Dendritic cell treated with granulocyte-macrophage colony-stimulating factor and Interleukin-4, amounts not matched to agents 40 ng/mL and 50 ng/mL, for 4 days (primary cell): ENCODE results near the gene LARP4B.

Experiments
- H3K27ac Mint-ChIP-seq: one replicate; pipeline ENCODE4 v1.8.0; 2022; ENCODE audit warnings: mild to moderate bottlenecking, mixed read lengths
- H3K27me3 Mint-ChIP-seq: one replicate; pipeline ENCODE4 v1.8.0; 2022; ENCODE audit warnings: mild to moderate bottlenecking, mixed read lengths
- H3K36me3 Mint-ChIP-seq: one replicate; pipeline ENCODE4 v1.8.0; 2022; ENCODE audit warnings: low read depth, mixed read lengths
- H3K4me1 Mint-ChIP-seq: one replicate; pipeline ENCODE4 v1.8.0; 2022; ENCODE audit warnings: low read depth, mixed read lengths
- H3K4me3 Mint-ChIP-seq: one replicate; pipeline ENCODE4 v1.8.0; 2022; ENCODE audit warnings: mild to moderate bottlenecking, moderate library complexity, mixed read lengths
- H3K9me3 Mint-ChIP-seq: one replicate; pipeline ENCODE4 v1.8.0; 2022; ENCODE audit warnings: mixed read lengths
- intact Hi-C: fragments of 100-400 bp; cut with micrococcal nuclease; formaldehyde crosslinking; loops from one replicate; pipeline ENCODE4 v1.15.0; 2022

LARP4B gene

GRCh38 chr10:839550-840205 lies 91.8 kb downstream of the LARP4B start:
- Mint-ChIP-seq H3K27me3 (no peaks in the 10 kb centered on the region), H3K9me3 (no peaks in the 10 kb centered on the region), H3K4me3 (no peak overlapping the region), H3K36me3 (peaks cover 99% of the 10 kb centered on the region), H3K27ac (no peak overlapping the region), H3K4me1 (no peaks in the 10 kb centered on the region)
- intact Hi-C loops, result loop anchor here (10.0 kb wide), 1 partner anchor 155 kb away; no protein-coding TSS in a partner anchor

- H3K9me3 Mint-ChIP-seq, result no peaks in the 10 kb centered on the region
- H3K27ac Mint-ChIP-seq, result no peak overlapping the region
- H3K27me3 Mint-ChIP-seq, result no peaks in the 10 kb centered on the region
- no peak overlapping the region for H3K4me3 Mint-ChIP-seq
- no peaks in the 10 kb centered on the region for H3K4me1 Mint-ChIP-seq
- intact Hi-C loops, result loop anchor here (2.0 to 10.0 kb wide), 2 partner anchors 16 to 158 kb away; no protein-coding TSS in a partner anchor
- peaks cover 99% of the 10 kb centered on the region for H3K36me3 Mint-ChIP-seq
These were observed 94.7 kb downstream of the LARP4B start for GRCh38 chr10:836782-837181.

DNA sequence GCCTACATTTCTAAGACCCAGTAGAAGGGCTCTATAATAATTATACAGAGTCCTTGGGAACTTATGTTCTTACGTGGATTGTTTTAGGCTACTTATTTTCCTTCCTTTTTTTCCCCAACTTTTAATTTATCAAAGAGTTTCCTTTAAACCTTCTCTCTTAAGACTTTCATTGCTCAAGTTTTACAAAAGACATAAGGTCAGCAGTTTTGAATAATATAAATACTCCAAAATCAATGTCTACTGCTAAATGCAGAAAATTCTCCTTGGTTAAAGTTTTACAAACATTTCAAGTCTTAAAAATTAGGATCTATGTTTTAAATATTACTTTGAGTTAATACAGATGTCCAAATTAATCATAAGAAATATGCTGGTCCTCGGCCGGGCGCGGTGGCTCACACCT lies 97.0 kb downstream of the LARP4B start:
- Mint-ChIP-seq H3K9me3 (no peaks in the 10 kb centered on the region), H3K4me1 (no peaks in the 10 kb centered on the region), H3K27me3 (no peaks in the 10 kb centered on the region), H3K36me3 (peaks cover 99% of the 10 kb centered on the region), H3K4me3 (no peak overlapping the region), H3K27ac (no peak overlapping the region)
- intact Hi-C loops, result loop anchor here (10.0 kb wide), 1 partner anchor 160 kb away; no protein-coding TSS in a partner anchor

DNA sequence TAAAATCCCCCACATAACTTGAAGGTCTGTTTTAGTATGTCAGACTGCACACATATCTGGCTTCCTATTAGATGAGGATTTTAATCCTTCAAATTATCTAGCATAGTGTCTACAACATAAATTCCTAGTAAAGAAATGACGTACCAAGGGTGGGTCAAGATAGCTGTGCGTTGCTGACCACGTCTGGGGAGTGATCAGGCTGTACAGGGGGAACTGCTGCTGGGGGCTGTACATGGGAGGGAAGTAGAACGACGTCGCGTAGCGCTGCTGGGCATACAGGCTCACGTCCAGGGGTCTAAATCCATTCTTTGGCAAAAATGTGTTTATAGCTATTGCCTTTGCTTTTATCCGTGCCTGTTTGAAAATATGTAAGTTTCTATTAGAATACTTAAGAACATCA lies 102.3 kb downstream of the LARP4B start:
- Mint-ChIP-seq H3K27ac (no peak overlapping the region), H3K36me3 (peaks cover 99% of the 10 kb centered on the region), H3K9me3 (no peaks in the 10 kb centered on the region), H3K4me1 (no peaks in the 10 kb centered on the region), H3K27me3 (no peaks in the 10 kb centered on the region), H3K4me3 (no peak overlapping the region)
- intact Hi-C loops, result no loop called here

DNA sequence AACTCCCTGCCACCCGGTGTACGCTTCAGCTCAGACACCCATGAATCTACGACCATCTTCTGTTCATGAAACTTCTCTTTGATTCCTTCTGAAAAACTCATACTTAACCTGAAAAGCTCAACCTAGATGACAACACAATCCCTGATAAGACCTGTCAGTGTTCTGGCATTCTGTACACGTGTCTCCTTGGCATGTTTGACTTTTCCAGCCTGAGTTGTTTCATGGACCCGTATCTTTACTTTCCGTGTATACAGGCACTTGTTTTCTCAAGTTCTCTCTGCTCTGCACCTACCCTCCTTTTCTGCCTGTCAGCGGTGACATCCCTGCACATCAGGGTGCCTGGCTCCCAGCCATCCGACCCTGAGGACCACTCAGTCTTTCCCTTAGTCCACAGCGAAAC lies 103.3 kb downstream of the LARP4B start:
- H3K9me3 Mint-ChIP-seq, result no peaks in the 10 kb centered on the region
- intact Hi-C loops, result no loop called here
- H3K36me3 Mint-ChIP-seq, result peaks cover 99% of the 10 kb centered on the region
- H3K27me3 Mint-ChIP-seq, result no peaks in the 10 kb centered on the region
- H3K27ac Mint-ChIP-seq, result no peak overlapping the region
- peaks cover 8% of the 10 kb centered on the region for H3K4me1 Mint-ChIP-seq
- H3K4me3 Mint-ChIP-seq, result no peak overlapping the region

- peaks cover 32% of the 10 kb centered on the region for H3K4me1 Mint-ChIP-seq
- no peaks in the 10 kb centered on the region for H3K9me3 Mint-ChIP-seq
- H3K27me3 Mint-ChIP-seq, result no peaks in the 10 kb centered on the region
- no peak overlapping the region for H3K4me3 Mint-ChIP-seq
- H3K36me3 Mint-ChIP-seq, result peaks cover 100% of the 10 kb centered on the region
- intact Hi-C loops, result no loop called here
- H3K27ac Mint-ChIP-seq, result no peak overlapping the region
These were observed 106.6 kb downstream of the LARP4B start for GRCh38 chr10:824946-825345.

DNA sequence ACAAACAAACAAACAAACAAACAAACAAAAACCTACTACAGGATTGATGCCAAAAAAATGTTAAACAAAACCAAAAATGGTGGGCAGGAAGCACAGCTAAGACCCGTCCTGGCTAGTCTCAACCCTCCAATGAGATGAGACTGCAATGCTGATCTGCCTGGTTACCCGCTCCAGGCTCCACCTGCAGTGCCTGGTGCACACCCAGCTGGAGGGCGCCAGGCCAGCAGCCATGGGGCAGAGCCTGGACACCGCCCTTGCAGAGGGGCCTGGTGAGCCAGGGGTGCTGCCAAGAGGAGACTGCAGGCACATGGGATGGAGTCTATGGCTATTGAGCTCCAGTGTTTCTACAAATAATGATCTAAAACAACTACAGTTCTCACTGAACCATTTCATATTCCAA lies 107.0 kb downstream of the LARP4B start:
- no peak overlapping the region for H3K27ac Mint-ChIP-seq
- H3K27me3 Mint-ChIP-seq, result no peaks in the 10 kb centered on the region
- no peaks in the 10 kb centered on the region for H3K9me3 Mint-ChIP-seq
- intact Hi-C loops, result no loop called here
- H3K4me1 Mint-ChIP-seq, result peaks cover 37% of the 10 kb centered on the region
- H3K36me3 Mint-ChIP-seq, result peaks cover 100% of the 10 kb centered on the region
- no peak overlapping the region for H3K4me3 Mint-ChIP-seq

GRCh38 chr10:822661-823367 lies 108.7 kb downstream of the LARP4B start:
- Mint-ChIP-seq H3K36me3 (peaks cover 95% of the 10 kb centered on the region), H3K27ac (no peak overlapping the region), H3K4me3 (no peak overlapping the region), H3K4me1 (peaks cover 46% of the 10 kb centered on the region), H3K27me3 (no peaks in the 10 kb centered on the region), H3K9me3 (no peaks in the 10 kb centered on the region)
- intact Hi-C loops, result no loop called here

- no peak overlapping the region for H3K4me3 Mint-ChIP-seq
- peaks cover 95% of the 10 kb centered on the region for H3K36me3 Mint-ChIP-seq
- peaks cover 46% of the 10 kb centered on the region for H3K4me1 Mint-ChIP-seq
- H3K9me3 Mint-ChIP-seq, result no peaks in the 10 kb centered on the region
- intact Hi-C loops, result no loop called here
- no peak overlapping the region for H3K27ac Mint-ChIP-seq
- H3K27me3 Mint-ChIP-seq, result no peaks in the 10 kb centered on the region
These were observed 109.3 kb downstream of the LARP4B start for GRCh38 chr10:822197-822596.

DNA sequence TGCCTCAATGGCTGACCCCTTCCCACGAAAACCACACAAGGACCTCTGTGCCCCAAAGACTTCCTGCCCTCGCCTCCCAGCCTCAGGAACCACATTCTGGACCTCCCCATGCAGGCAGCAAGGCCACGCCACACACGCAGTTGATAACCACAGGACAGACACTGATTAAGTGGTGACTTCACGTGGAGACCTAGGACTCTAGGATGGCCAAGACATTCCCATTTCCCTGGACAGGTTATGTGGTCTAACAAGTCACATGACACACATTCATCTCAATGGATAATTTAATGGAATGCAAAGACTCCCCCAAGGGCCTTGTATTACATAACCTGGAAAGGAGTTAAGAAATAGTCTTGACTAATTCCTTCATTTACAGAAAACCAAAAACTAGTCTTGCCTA lies 110.2 kb downstream of the LARP4B start:
- Mint-ChIP-seq H3K4me3 (no peak overlapping the region), H3K27ac (peak overlapping the region; percentile 37), H3K9me3 (no peaks in the 10 kb centered on the region), H3K4me1 (peaks cover 46% of the 10 kb centered on the region), H3K27me3 (no peaks in the 10 kb centered on the region), H3K36me3 (peaks cover 95% of the 10 kb centered on the region)
- intact Hi-C loops, result loop anchor here (2.0 kb wide), 1 partner anchor 15 kb away; no protein-coding TSS in a partner anchor

GRCh38 chr10:819816-820215 lies 111.7 kb downstream of the LARP4B start:
- H3K4me1 Mint-ChIP-seq, result peaks cover 46% of the 10 kb centered on the region
- intact Hi-C loops, result loop anchor here (2.0 kb wide), 1 partner anchor 17 kb away; no protein-coding TSS in a partner anchor
- peaks cover 95% of the 10 kb centered on the region for H3K36me3 Mint-ChIP-seq
- H3K4me3 Mint-ChIP-seq, result no peak overlapping the region
- no peak overlapping the region for H3K27ac Mint-ChIP-seq
- H3K9me3 Mint-ChIP-seq, result no peaks in the 10 kb centered on the region
- H3K27me3 Mint-ChIP-seq, result no peaks in the 10 kb centered on the region

DNA sequence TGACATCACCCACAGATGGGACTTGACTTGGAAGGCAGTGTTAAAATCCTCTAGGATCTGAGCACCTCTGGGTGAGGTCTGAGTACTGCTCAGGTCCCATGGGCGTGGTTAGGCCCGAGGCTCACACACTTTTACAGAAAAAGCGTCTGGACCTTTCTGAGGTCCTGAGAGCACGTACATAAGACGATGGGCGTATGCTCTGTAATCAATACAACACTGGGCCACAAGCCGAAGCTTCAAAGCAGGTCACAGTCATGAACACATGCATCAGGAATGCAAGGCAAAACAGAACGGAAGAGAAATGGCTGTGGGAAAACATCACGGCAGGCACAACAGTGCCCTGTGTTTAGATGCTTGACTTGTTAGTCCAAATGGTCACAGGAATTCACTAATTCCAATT lies 112.2 kb downstream of the LARP4B start:
- Mint-ChIP-seq H3K27me3 (no peaks in the 10 kb centered on the region), H3K27ac (peak overlapping the region; percentile 69), H3K4me3 (no peak overlapping the region), H3K9me3 (no peaks in the 10 kb centered on the region), H3K36me3 (peaks cover 95% of the 10 kb centered on the region), H3K4me1 (peaks cover 46% of the 10 kb centered on the region)
- intact Hi-C loops, result no loop called here

- peaks cover 95% of the 10 kb centered on the region for H3K36me3 Mint-ChIP-seq
- peak overlapping the region; percentile 69 for H3K27ac Mint-ChIP-seq
- H3K27me3 Mint-ChIP-seq, result no peaks in the 10 kb centered on the region
These were observed 112.8 kb downstream of the LARP4B start for GRCh38 chr10:818526-819220.

GRCh38 chr10:818010-818409 lies 113.5 kb downstream of the LARP4B start:
- Mint-ChIP-seq H3K4me3 (no peak overlapping the region), H3K36me3 (peaks cover 95% of the 10 kb centered on the region), H3K9me3 (no peaks in the 10 kb centered on the region), H3K4me1 (peaks cover 37% of the 10 kb centered on the region), H3K27me3 (no peaks in the 10 kb centered on the region), H3K27ac (peak overlapping the region; percentile 61)
- intact Hi-C loops, result no loop called here

More at GRCh38 chr10:818526-819220, 112.8 kb downstream of the LARP4B start:
- intact Hi-C loops, result no loop called here
- no peaks in the 10 kb centered on the region for H3K9me3 Mint-ChIP-seq
- H3K4me1 Mint-ChIP-seq, result peaks cover 43% of the 10 kb centered on the region
- H3K4me3 Mint-ChIP-seq, result no peak overlapping the region
